ENCODE data around the gene MSMP. TPM values are rescaled to one million over a fixed set of nuclear protein-coding genes. Genes with fewer than 3 reads are reported as not detected.

MSMP gene
- 0.32 TPM in 1 of 5 replicates, not detected in the others for total RNA-seq (2022; extraction: Qiagen RNA extraction; ENCODE audit: low read depth)

GRCh38 chr9:35754264-35754663, at the start of gene MSMP:
Gene MSMP, minus strand, starts transcription at chr9:35754276. Its CDS starts 147 bp downstream, at chr9:35754129.

GRCh38 chr9:35791297-35791921, 37.3 kb upstream of the MSMP start, which contains the start of gene NPR2:
Gene NPR2, plus strand, starts transcription at chr9:35791591. Its CDS starts 818 bp downstream, at chr9:35792409.

GRCh38 chr9:35748858-35749514, 5.1 kb downstream of the MSMP start, which contains the start of the genes GBA2 and RGP1:
Gene GBA2, minus strand, starts transcription at chr9:35749228. Its CDS starts 524 bp downstream, at chr9:35748704.
Gene RGP1, plus strand, starts transcription at chr9:35749287. Its CDS starts 469 bp downstream, at chr9:35749756.

GRCh38 chr9:35732185-35732799, 21.8 kb downstream of the MSMP start, which contains the start of the genes CREB3 and TLN1:
Gene CREB3, plus strand, starts transcription at chr9:35732666. Its CDS starts 107 bp downstream, at chr9:35732773.
Gene TLN1, minus strand, starts transcription at chr9:35732195. Its CDS starts 6,501 bp downstream, at chr9:35725694.

Other genes with a start within 250 kb of the MSMP start
- gene TESK1, start 149.0 kb downstream of the MSMP start, total RNA-seq (2022; extraction: Qiagen RNA extraction; ENCODE audit: low read depth), result 24.2 to 28.8 TPM (median 27.4 TPM) in 5 replicates
- gene CD72, start 135.9 kb downstream of the MSMP start, total RNA-seq (2022; extraction: Qiagen RNA extraction; ENCODE audit: low read depth), result 0.06 to 0.31 TPM (median 0.14 TPM) in 4 of 5 replicates, not detected in the other
- not detected in 5 replicates for gene SIT1, start 103.3 kb downstream of the MSMP start, total RNA-seq (2022; extraction: Qiagen RNA extraction; ENCODE audit: low read depth)
- gene RMRP, start 96.3 kb downstream of the MSMP start, total RNA-seq (2022; extraction: Qiagen RNA extraction; ENCODE audit: low read depth), result 7.1 to 29.0 TPM in 2 of 5 replicates, not detected in the others
- 24.0 to 31.8 TPM (median 31.0 TPM) in 5 replicates for gene CCDC107, start 96.0 kb downstream of the MSMP start, total RNA-seq (2022; extraction: Qiagen RNA extraction; ENCODE audit: low read depth)
- 12.4 to 18.1 TPM (median 16.3 TPM) in 5 replicates for gene ARHGEF39, start 89.1 kb downstream of the MSMP start, total RNA-seq (2022; extraction: Qiagen RNA extraction; ENCODE audit: low read depth)
- 5.0 to 9.7 TPM (median 6.3 TPM) in 5 replicates for gene CA9, start 80.3 kb downstream of the MSMP start, total RNA-seq (2022; extraction: Qiagen RNA extraction; ENCODE audit: low read depth)
- gene TPM2, start 64.4 kb downstream of the MSMP start, total RNA-seq (2022; extraction: Qiagen RNA extraction; ENCODE audit: low read depth), result 629 to 695 TPM (median 677 TPM) in 5 replicates
- 117 to 128 TPM (median 120 TPM) in 5 replicates for gene TLN1, start 22.1 kb downstream of the MSMP start, total RNA-seq (2022; extraction: Qiagen RNA extraction; ENCODE audit: low read depth)
- 55.4 to 63.4 TPM (median 58.6 TPM) in 5 replicates for gene CREB3, start 21.6 kb downstream of the MSMP start, total RNA-seq (2022; extraction: Qiagen RNA extraction; ENCODE audit: low read depth)
- 27.0 to 37.9 TPM (median 37.4 TPM) in 5 replicates for gene GBA2, start 5.0 kb downstream of the MSMP start, total RNA-seq (2022; extraction: Qiagen RNA extraction; ENCODE audit: low read depth)
- 12.0 to 17.1 TPM (median 15.7 TPM) in 5 replicates for gene RGP1, start 5.0 kb downstream of the MSMP start, total RNA-seq (2022; extraction: Qiagen RNA extraction; ENCODE audit: low read depth)
- gene NPR2, start 37.3 kb upstream of the MSMP start, total RNA-seq (2022; extraction: Qiagen RNA extraction; ENCODE audit: low read depth), result 4.7 to 7.4 TPM (median 5.5 TPM) in 5 replicates
- gene SPAG8, start 58.0 kb upstream of the MSMP start, total RNA-seq (2022; extraction: Qiagen RNA extraction; ENCODE audit: low read depth), result 0.35 to 0.76 TPM (median 0.64 TPM) in 5 replicates
- 71.0 to 115 TPM (median 94.9 TPM) in 5 replicates for gene HINT2, start 60.8 kb upstream of the MSMP start, total RNA-seq (2022; extraction: Qiagen RNA extraction; ENCODE audit: low read depth)
- gene FAM221B, start 74.5 kb upstream of the MSMP start, total RNA-seq (2022; extraction: Qiagen RNA extraction; ENCODE audit: low read depth), result not detected in 5 replicates
- gene TMEM8B, start 75.0 kb upstream of the MSMP start, total RNA-seq (2022; extraction: Qiagen RNA extraction; ENCODE audit: low read depth), result 2.0 to 4.0 TPM (median 3.0 TPM) in 5 replicates
- not detected in 5 replicates for gene OR13J1, start 116.1 kb upstream of the MSMP start, total RNA-seq (2022; extraction: Qiagen RNA extraction; ENCODE audit: low read depth)
- 0.16 to 0.32 TPM (median 0.28 TPM) in 5 replicates for gene HRCT1, start 151.9 kb upstream of the MSMP start, total RNA-seq (2022; extraction: Qiagen RNA extraction; ENCODE audit: low read depth)
- 0.10 TPM in 1 of 5 replicates, not detected in the others for gene SPAAR, start 155.2 kb upstream of the MSMP start, total RNA-seq (2022; extraction: Qiagen RNA extraction; ENCODE audit: low read depth)
- gene OR2S2, start 203.9 kb upstream of the MSMP start, total RNA-seq (2022; extraction: Qiagen RNA extraction; ENCODE audit: low read depth), result not detected in 5 replicates